Measurements from ENCODE around the gene PODXL2.

PODXL2 gene

GRCh38 chr3:127598841-127599570 is 30.0 kb upstream of the PODXL2 start:
- no peaks in the 10 kb centered on the region for H3K27me3 ChIP-seq (ENCODE audit: insufficient read depth, poor library complexity, severe bottlenecking)
- no peak for DNase-seq (ENCODE audit: low read depth in 1 of 2, low spot score in 1 of 2)
- TF ChIP-seq GABPA (IDR thresholded peaks at IDR 0.05; ENCODE audit: low read depth) (no peak), POLR2AphosphoS5 (IDR thresholded peaks at IDR 0.05; ENCODE audit: low read depth) (no peak), REST (IDR thresholded peaks at IDR 0.05; ENCODE audit: insufficient replicate concordance, low read depth) (no peak), SPI1 (IDR thresholded peaks at IDR 0.05; ENCODE audit: borderline replicate concordance, low read depth) (no peak), CTCF (IDR thresholded peaks at IDR 0.05; ENCODE audit: insufficient read depth, low read length) (no peak)
- H3K4me3 ChIP-seq (replicated peaks; ENCODE audit: insufficient read depth, low read length), result peak overlapping the region; percentile 62
- H3K27ac ChIP-seq (replicated peaks), result peak overlapping the region; percentile 97

- peak overlapping the region; percentile 31; the same call in 1 of the 2 replicates for H3K27ac ChIP-seq (replicated peaks)
- peak overlapping the region; percentile 62 for H3K4me3 ChIP-seq (replicated peaks; ENCODE audit: insufficient read depth, low read length)
- no peaks in the 10 kb centered on the region for H3K27me3 ChIP-seq (ENCODE audit: insufficient read depth, poor library complexity, severe bottlenecking)
- no peak for DNase-seq (ENCODE audit: low read depth in 1 of 2, low spot score in 1 of 2)
- TF ChIP-seq CTCF (IDR thresholded peaks at IDR 0.05; ENCODE audit: insufficient read depth, low read length), result no peak
- TF ChIP-seq POLR2AphosphoS5 (IDR thresholded peaks at IDR 0.05; ENCODE audit: low read depth), result no peak
- TF ChIP-seq SPI1 (IDR thresholded peaks at IDR 0.05; ENCODE audit: borderline replicate concordance, low read depth), result no peak
- no peak for TF ChIP-seq REST (IDR thresholded peaks at IDR 0.05; ENCODE audit: insufficient replicate concordance, low read depth)
- no peak for TF ChIP-seq GABPA (IDR thresholded peaks at IDR 0.05; ENCODE audit: low read depth)
Observed at GRCh38 chr3:127600749-127601456, 28.1 kb upstream of the PODXL2 start.

GRCh38 chr3:127604035-127604434 is 24.9 kb upstream of the PODXL2 start:
- no peaks in the 10 kb centered on the region for H3K27me3 ChIP-seq (ENCODE audit: insufficient read depth, poor library complexity, severe bottlenecking)
- no peak overlapping the region for H3K4me3 ChIP-seq (replicated peaks; ENCODE audit: insufficient read depth, low read length)
- no peak for DNase-seq (ENCODE audit: low read depth in 1 of 2, low spot score in 1 of 2)
- TF ChIP-seq REST (IDR thresholded peaks at IDR 0.05; ENCODE audit: insufficient replicate concordance, low read depth), result no peak
- no peak for TF ChIP-seq CTCF (IDR thresholded peaks at IDR 0.05; ENCODE audit: insufficient read depth, low read length)
- TF ChIP-seq SPI1 (IDR thresholded peaks at IDR 0.05; ENCODE audit: borderline replicate concordance, low read depth), result no peak
- TF ChIP-seq GABPA (IDR thresholded peaks at IDR 0.05; ENCODE audit: low read depth), result no peak
- no peak for TF ChIP-seq POLR2AphosphoS5 (IDR thresholded peaks at IDR 0.05; ENCODE audit: low read depth)
- H3K27ac ChIP-seq (replicated peaks), result no peak overlapping the region

Data from HL-60 (cell line).